ENCODE measurements around the gene CEMIP.

GRCh38 chr15:80888846-80889245 lies 109.7 kb downstream of the CEMIP start:
- no peak for TF ChIP-seq EP300 (IDR thresholded peaks at IDR 0.05)
- no peak for TF ChIP-seq CTCF (IDR thresholded peaks at IDR 0.05)
- no peak for TF ChIP-seq POLR2A (IDR thresholded peaks at IDR 0.05; ENCODE audit: low read depth)
- no peak for TF ChIP-seq POLR2AphosphoS5 (IDR thresholded peaks at IDR 0.05)
